Retina (tissue), 1 donor: Measurements from ENCODE around the gene FAM240A.

Experiments
- DNase-seq: peaks from one replicate; pipeline ENCODE4 v3.0.0-alpha.2; 2016

The FAM240A gene

DNA sequence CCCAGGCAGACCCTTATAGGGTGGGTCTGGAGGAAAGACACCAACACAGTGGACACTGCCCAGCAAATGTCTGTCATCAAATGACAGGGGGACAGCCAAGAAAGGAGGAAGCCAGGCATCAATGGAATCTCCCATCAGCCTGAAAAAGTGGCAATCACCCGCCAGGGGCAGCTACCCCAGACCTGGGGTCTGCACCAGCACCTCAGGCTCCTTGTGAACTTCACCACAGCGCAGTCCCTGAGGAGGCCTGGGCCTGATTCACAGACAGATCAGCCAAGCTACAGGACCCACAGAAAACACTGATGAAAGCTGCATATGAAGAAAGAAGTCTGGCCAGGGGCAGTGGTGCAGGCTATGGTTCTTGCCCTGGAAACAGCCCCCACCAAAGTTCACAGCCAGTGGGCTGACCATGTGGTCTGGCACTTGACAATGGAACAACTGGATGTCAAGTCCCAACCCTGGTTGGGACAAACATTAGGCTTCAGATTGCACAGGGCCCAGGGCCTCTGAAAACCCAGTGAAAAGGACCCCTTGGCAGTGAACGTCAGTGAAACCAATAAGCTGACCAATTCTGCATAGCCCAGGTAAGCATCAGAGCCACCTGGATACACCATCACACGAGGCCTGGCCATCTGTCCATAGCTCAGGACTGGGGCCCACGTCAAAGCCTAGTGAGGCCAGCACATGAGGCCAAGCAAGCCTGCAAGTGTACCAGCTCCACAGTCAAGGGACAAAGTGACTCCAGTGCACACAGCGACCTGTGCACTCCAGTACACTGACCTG lies 52.1 kb downstream of the FAM240A start:
- no peak for DNase-seq

DNA sequence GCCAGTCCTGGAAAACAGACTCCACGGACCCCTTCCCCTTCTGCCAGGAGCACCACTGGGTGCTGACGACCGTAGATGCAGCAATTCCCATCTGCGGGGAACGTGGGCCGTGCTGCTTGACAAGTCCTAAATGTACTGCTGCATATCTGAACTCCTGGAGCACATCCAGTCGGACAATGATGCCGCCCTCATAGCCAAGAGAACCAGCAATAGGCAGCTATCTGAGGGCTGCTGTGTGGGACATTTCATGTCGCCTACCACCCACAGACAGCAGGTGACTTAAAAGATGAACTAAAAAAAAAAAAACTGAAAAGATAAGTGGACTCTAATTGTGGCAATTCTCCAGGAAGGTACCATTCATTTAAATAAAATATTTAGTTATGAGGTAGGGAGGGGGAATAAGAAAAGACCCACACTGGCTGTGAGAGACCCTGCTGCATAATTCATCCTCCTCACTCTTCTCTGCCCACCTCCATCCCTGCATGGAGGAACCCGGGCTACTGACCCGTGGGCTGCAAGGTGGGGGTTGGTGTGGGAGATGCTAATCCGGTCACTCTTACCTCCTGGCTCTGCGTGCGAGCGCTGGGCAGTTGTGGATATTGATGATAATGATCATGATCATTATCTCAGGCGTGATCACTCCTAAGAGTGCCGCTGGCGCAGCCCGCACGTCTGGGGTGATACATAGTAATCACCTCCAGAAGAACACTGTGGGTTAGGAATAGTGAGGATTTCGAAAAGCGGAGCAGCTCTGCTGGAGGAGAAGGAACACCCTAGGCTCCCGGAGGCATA lies 52.8 kb downstream of the FAM240A start:
- DNase-seq = no peak

DNA sequence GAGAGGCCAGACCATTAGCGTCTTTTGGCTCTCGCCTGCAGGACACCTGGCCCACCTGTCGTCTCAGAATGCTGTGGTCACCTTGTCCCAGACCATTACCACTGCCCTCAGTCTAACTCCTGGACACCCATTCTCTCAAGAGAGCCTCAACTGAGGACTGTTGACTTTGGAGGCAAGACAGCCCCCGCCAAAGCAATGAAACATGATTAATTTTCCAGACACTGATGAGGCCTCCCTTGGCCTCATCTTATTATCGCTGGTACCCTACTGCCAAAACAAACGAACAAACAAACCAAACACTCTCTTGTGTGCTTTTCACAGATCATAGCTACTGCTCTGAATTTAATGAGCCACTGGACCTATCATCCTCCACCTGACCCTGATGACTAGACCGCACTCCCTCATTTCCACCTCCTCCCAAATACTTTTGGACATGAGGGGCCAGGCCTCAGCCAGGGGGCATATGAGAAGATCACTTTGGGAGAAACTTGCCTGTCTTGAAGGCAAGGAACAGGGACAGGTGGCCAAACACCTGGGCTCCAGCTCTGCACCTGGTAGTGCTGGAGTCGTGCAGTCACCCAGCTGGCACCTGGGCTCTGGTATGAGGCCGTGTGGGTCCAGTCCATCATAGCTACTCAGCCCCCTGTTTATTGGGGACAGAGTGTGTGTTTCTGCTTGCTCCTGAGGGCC lies 53.6 kb downstream of the FAM240A start:
- no peak for DNase-seq

DNA sequence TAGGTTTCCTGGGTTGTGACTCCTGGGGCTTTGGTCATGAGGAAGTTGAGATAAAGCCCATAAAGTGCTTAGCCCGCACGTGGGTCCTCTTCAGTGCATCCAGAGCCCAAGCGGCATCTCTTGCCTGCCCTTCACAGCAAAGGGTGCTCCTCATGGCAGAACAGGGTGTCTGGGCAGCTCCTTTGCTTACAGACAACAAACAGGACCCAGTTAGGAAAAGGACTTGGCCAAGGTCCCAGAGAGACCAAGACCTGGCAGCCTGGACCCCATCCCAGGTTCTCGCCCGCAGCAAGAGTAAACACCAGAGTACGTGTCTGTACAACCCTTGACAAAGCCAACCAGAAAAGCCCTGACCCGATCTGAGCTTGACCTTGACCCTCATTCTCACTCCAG lies 54.1 kb downstream of the FAM240A start:
- no peak for DNase-seq

DNA sequence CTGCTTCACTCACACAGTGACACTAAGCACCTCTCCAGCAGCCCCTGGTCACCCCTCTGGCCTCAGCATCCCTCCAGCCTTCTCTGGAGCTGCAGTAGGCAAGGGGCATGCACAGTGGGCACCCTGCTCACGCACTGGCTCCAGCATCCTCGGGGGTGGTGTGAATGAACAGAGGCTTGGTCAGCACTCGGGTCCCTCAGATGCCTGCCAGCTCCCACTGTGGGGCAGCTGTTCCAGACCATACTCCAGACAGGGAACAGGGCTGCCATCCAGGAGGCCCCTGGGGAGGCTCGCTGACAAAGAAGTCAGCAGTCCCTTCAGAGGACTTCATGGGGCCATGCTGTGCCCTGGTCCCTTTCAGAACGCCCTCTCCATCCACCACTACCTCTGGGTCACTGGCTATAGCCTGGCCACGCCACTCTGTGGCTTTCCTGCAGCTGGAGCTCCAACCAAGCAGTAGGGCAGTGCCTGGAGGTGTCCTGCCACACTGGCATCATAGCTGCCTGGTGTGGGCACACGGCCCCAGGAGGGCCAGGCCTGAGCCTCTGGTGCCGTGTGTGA lies 54.8 kb downstream of the FAM240A start:
- no peak for DNase-seq

DNA sequence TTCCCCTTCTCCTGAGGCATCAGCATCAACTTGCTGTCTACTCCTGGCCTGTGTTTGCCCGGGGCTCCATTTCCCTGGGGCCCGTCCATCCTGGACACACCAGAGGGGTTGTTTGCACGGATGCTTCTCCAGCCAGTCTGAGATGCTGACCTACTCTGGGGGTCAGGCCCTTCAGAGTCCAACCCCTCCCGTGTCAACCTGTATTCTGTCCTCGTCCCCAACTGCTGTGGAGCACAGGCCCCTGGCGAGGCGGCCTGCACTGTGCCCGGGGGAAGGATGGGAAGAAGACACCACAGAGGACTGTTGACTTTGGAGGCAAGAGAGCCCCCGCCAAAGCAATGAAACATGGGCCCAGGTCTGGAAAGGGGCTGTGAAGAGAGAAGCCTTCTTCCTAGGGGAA lies 55.3 kb downstream of the FAM240A start:
- no peak for DNase-seq

DNA sequence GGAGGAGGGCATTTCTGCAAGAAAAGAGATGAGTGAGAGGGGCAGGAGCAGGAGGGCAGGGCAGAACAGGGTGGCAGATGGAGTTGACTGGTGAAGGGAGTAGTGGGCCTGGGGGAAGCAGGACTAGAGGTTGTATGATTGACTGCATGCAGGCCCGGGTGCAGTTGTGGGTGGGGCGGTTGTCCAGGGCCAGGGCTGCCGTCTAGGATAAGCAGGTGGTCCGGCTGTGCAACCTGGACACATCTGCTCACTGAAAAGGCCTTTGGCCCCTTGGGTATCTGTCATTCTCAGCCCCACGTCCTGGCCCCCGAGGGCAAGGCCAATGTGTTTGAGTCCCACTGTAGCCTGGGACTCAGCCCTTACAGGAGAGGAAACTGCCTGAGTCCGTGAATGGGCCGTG lies 55.8 kb downstream of the FAM240A start:
- no peak for DNase-seq

DNA sequence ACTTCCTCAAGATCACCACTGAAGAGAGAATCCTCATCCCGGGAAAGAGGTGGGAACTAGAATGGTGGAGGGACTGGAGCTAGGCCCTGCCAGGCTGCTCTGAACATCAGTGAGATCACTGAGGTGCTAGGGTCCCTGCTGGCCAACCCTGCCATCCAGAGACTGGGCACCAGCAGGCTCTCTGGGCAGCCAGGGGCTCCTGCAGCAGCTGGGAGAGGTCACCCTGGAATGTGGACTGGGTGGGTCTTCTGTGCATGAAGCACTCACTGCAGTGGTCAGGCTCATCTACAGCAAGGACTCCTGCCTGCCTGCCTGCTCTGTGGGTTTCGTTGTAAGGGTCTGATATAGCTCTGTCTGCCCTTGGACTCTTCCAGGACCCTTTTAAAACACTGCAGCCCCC lies 56.3 kb downstream of the FAM240A start:
- no peak for DNase-seq

DNA sequence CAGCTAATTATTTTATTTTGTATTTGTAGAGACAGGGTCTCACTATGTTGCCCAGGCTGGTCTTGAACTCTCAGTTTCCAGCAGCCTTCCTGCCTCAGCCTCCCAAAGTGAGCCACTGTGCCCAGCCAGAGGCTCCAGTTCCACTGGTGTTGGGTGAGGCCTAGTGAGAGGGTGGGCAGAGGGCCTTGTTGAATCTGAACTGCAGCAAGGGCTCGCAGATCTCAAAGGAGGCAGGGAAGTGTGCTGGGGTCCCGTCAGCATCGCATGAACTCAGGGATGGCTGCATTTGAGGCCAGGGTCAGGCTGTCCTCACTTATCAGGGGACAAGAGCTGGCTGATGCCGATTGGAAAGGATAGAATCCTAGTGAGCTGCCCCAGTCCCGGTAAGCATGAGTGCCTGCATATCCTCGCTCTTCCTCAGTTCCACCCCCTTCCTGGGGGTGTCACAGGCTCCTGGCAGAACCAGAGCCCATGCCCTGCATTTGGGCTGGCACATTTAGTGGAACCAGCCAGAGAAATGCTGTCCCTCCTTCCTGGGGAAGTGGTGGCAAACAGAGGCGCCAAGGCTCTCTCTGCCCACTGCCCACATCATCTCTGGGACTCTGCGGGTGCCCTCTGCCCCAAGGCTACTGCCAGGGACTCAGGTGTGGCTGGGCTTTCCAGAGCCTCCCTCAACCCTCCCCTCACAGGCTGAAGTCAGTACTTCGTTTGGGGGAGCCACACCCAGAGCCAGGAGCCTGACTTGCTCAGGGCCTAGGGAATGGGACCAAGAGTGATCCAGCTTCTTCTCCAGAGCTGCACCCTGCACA lies 57.1 kb downstream of the FAM240A start:
- no peak for DNase-seq

DNA sequence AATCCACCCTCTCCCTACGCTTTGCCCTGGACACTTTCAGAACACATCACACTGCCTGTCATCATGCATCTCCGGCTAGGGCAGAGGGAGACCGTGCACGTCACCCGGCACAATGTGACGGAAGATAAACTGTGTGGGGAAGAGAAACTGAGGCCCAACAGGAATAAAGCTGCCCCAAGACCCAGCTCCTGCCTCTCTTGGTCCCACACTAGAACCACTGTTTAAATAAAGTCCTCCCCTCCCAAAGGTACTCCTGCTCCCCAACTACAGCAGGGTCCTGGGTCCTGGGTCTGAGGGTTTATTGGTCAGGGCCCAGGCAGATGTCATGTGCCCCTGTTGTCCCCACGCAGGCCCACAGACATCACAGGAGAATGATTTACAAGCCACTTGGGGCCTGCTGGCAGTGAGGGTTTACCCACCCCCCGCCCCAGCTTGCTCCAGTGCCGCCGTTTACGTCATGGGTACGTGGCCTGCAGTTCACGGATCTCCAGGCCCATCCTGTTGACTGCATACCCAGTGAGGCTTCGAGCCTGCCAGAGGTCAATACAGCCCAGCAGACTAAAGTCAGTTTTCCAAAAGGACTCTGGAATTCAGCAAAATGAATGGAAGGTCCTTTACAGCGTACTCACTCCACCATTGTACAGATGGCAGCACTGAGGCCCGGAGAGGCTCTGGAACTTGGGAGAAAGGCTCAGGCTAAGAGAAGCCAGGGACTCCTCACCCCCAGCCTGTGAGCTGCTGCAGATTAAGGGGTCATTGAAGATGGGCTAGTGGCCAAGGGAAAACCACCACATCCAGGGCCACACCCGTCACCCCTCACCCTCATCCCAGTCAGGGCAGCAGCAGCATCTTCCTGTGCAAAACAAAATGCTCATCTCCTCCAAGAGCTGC lies 57.9 kb downstream of the FAM240A start:
- DNase-seq = no peak

DNA sequence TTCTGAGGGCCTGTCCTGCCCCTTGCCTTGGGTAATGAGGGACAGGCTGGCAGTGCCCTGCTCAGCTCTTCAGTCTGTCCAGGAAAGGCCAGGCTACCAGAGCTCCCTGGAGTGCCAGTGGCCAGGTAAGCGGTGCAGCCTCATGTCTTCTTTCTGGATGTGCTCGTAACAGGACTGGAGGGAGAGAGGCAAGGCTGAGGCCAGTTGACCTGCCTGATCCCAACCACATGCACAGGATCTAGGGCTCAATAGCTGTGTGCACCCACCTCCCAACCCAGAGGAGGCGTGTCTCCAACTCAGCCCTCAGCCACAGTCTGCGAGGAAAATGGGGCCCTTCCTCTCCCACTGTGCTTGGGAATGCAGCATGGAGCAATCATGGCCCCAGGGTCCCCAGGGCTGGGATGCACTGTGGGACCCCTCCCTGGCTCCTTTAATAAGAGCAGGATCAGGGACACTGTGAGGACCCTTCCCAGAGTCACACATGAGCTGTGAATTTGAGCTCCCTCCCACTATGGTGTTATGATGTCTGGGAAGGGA lies 58.6 kb downstream of the FAM240A start:
- DNase-seq = no peak

DNA sequence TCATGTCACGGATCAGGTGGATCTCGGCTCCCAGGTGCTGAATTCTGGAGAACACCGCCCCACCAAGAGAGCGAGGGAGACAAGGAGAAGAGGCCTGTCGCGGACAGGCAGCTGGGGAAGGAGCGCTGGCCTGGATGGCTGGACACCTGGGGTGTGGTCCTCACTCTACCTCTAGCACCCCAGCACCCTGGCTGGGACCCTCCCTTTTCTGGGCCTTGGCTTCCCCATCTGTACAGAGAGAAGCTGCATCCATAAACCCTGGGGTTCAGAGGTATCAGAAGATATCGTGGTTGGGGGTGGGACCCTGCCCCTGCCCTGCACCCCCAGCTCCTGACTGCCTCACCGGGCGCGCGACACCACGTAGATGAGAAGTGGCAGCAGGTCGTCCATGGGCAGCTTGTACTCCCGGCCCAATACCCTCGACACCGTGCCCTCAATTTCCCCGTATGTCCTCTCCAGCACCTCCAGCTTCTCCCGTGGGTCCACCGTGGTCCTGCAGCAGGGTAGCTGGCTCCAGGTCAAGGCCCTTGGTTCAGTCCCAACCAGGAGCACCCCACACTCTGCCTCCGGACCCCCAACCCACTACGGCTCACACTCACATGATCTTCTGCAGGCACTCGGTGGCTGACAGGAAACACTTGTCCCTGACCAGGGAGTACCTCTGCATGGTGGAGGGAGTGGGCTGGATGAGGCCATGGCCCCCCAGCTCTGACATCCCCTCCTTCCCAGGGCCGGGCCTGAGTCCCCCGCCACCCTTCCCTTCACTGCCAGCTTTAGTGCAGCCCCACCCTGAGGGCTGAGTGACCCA lies 59.4 kb downstream of the FAM240A start:
- DNase-seq = no peak

DNA sequence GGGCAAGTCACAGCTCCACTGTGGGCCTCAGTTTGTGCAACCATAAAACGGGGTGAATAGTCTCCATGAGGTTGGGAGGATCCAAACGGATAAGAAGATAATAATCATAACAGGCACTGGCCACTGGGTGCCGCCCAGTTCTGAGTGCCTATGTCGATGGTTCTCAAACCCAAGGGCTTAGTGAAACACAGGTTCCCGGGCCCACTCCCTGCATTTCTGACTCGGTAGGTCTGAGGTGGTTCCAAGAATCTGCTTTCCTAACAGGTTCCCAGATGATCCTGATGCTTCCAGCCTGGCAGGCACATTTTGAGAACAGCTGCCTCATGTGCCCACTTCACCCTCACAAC lies 60.0 kb downstream of the FAM240A start:
- no peak for DNase-seq

DNA sequence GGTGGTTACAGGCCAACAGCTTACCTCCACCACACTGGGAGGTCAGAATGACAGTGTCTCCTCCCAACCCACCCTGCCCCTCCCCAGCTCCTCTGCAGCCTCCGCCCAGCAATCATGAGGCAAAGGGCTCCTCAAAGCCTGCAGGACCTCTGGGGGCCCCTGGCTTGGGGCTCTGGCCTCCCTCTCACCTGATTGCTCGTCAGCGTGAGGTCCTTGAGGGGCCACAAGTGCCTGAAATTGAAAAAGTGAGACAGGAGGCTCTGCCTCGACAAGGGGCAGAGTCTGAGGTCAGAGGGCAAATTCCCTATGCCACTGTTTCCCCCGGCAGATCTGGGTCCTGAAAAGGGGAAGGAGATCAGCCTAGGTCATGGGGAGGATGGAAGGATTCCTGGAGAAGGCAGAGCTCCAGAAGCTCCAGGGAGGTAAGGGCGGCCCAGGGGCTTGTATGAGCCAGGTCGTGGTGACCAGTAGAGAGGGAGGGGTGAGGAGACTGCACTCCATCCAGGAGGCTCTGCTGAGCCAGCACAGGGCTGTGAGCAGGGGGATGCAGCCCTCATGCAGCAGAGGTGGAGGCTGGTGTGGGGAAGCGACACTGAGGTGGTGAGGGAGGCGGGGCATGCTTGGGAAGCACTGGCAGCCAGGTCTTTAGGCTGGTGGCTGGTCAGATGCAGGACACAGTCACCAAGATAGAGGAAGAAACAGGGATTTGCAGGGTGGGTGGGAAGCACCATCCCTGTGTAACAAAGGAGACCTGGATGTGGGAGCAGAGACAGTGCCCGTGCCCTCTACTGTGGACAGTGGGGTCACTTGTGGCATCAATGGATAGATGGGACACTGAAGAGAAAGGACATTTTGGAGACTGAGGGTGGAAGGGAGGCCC lies 61.1 kb downstream of the FAM240A start:
- no peak for DNase-seq

DNA sequence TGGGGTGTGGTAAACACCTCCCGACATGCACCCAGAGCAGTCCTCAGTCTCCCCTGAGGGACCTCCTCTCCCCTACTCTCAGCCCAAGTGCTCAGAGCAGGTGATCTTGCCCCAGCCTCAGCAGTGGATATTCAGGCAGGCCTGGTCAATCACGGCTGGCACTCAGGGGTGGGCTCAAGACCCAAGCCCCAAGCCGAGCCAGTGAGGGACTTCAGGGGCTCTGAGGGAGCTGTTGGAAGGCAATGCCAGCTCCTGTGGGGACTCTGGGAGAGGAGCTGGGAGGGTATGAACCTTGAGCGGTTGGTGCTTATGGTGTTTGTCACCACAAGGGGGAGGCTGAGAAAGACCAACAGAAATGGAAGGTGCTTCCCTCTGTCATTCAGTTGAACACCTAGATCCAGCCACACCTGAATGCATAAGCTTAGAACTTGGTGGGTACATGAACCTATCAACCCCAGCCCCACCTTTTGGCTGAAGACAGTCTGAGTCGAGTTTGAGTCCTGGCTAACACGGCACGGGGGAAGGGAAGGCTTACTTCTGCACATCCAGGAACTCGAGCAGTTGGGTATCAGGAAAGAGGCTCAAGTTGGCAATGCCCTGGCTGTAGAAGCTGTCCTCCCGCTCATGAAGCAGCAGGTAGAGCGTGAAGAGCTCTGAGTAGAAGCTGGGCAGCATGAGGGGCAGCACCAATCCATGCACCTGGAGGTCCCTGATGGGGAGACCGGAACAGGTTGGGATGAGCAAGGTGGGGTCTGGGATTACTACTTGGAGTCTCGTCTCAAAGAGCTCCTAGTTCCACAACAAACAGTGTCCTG lies 61.9 kb downstream of the FAM240A start:
- no peak for DNase-seq

DNA sequence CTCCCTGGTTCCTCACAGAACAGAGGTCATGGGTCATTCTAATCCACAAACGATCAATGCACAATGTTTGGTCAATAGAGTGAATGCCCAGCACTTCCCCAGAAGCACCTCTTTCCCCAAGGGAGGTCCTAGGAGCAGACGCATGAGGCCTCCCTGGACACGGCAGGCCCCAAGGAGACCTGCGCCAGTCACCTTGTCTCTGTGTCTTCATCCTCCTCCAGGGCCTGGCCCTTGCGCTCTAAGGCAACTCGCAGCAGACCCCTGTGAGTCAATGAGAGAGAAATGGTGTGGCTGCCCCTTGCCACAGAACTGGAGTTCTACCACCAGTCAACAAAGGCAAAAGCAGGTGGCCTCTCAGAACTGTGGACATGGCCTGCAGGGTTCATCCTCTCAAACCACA lies 63.1 kb downstream of the FAM240A start:
- DNase-seq = no peak
